ENCODE measurements around the gene ELMO1.

Gene ELMO1

DNA sequence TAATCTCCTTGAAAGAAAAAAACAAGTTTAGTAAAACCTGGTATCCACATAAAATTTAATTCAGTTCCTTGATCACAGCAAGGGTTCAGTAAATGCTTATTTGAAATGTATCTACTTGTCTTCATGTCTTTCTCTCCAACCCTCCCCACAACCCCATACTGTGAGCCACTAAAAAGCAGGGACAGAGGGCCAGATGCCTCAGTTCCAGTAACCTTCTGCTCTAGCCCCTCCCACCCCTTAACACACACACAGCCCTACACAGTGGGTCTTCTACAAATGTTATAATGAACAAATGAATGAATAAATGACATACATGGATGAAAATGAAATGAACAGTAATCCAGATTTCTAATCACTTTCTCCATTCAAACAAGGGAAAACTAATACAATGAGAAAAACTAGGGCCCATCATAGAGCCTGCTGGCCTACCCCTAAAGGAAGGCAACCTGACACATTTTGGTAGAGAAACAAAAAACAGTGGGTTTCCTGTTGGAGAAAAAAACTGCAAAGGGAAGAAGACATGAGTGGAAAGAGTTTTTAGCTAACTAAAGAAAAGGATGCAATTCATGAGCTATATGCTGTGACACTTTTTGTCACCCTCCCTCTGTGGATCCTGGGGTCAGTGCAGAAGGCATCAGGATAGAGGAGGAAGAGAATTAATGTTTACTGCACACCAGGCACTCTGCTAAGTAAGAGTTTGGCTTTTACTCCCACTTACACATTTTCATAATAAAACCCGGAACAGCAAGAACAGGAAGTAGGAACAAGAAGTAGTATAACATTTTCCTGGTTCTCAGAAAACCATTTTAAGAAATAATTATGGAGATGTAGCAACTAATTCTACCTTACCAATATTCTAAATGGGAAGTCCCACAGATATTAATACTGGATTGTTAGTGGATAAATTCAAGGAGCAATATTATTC is 38.1 kb downstream of the ELMO1 start:
- DNase-seq (ENCODE audit: low read depth in 2 of 2, low spot score in 1 of 2), result no peak

DNA sequence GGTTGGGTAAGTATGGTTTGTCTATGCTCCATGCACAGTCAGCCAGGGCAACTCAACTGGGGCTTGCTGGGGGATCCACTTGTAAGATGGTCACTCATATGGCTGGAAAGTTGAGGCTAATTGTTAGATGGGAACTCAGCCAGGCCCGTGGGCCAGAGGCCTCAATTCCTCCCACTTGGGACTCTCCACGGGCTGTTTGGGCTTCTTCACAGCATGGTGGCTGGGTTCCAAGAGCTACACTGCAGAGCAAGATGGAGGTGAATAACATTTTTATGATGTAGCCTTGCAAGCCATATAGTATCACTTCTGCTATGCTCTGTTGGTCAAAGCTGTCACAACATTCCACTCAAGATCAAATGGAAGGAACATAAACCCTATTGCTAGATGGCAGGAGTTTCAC is 39.2 kb downstream of the ELMO1 start:
- no peak for DNase-seq (ENCODE audit: low read depth in 2 of 2, low spot score in 1 of 2)

DNA sequence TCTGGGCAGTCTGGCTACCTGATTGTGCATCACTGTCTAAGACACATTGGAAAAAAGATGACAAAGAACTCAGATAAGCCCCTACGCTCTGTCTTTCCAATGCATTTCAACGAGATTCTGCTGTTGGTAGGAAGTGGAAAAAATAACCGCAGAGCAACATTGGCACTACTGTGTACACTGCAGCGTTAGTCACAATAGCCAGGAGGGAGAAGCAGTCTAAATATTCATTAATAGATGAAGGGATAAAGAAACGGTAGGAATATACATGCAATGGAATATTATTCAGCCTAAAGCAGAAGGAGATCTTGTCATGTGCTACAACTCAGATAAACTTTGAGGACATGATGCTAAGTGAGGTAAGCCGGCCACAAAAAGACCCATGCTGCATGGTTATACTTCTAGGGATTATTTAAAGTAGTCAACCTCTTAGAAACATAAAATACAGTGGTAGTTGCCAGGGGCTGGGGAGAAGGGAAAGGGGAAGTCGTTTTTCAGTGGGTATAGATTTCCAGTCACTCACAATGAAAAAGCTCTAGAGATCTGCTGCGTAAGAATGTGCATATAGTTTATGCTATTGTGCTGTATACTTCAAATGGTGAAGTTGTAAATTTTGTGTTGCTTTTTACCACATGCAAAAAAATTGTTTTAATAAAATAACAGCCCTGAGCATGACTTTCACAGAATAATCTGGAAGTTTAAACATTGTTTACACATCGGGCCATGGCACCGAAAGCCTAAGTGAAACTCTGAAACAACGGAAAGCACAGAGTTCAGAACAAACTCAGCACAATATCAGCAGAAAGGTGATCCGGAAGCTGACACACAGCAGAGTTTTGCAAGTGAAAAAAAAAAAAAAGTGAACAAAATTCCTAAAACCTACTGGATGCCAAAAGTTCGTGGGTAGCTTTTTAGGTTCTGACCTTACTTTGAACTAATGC is 40.1 kb downstream of the ELMO1 start:
- DNase-seq (ENCODE audit: low read depth in 2 of 2, low spot score in 1 of 2), result no peak

DNA sequence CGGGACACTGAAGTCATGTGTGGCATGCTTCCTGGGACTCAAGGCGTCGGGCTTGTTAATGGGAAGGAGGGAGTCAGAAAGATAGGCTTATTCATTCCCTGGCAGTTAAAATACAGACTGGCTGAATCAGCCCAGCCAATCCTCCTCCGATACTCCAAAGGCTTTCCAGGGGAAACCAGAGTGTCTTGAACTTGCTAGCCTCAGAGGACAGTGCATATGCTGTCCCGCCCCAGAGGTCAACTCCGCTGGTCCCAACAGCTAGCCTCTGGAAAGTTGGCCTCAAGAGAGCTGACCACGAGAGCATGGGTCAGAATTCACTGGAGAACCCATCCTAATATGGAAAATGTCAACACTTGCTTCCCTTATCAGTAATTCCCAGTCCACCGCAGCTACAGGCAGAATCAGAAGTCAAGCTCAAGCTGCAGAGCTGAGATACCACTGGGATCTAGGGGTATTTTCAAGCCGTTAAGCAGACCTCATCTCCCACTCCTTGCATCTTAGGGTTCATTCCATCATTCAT is 43.0 kb downstream of the ELMO1 start:
- no peak for DNase-seq (ENCODE audit: low read depth in 2 of 2, low spot score in 1 of 2)

DNA sequence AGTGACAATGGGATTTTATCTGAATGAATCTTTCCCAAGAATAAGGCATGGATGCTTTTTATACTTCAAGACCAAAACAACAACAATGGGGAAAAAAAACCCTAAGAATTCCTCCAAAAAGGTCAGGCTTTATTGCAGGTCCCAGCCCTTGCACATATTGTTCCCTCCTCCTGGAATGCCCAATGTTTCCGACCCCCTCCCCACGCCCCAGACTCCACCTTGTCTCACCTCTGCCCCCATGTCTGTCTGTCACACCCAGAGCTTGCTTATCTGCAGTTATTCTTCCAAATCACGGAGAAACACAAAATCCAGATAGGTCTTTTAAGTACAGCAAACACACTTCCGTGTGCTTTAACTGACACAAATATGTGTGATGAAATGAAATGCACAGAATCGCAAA is 43.5 kb downstream of the ELMO1 start:
- DNase-seq (ENCODE audit: low read depth in 2 of 2, low spot score in 1 of 2), result no peak

DNA sequence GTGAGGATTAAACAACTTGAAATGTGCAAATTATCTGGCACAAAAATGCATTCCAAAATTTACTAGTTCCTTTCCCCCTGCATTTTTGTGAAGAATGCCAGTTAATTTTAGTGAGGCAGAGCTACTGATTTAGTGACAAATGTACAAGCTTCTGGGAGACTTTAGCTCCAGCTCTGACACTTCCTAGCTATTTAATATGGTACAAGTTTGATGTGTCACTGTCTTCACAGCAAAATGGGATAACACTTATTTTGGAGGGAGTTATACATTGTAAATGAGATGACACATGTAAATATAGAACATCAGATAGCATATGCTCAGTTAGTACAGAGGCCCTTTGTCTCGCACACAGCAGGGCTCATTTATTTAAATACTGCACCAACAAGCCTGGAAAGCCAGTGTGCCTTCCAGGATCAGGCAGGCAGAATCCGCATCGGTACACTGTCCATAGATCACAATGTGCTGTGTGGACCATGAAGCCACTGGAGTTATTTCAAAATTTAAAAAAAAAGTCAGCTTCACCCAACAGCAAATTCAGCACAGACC is 48.7 kb downstream of the ELMO1 start:
- no peak for DNase-seq (ENCODE audit: low read depth in 2 of 2, low spot score in 1 of 2)

DNA sequence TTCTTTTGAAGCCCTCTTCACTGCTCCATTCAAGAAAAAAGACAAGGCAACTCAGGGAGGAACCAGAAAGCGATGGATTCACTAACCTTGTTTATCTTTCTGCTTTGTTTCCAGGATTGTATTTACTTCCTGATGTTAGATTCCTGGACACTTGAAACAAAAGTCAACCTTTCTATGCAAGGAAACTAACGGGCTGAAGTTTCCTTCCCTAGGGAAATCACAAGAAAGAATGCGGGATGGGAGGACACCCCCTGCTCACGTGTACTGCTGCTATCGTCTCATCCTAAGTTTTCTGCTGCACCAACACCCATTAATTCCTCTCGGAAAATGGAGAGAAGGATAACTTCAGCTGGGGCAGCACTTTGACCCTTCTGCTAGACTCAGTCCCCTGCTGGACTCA is 50.3 kb downstream of the ELMO1 start:
- no peak for DNase-seq (ENCODE audit: low read depth in 2 of 2, low spot score in 1 of 2)

DNA sequence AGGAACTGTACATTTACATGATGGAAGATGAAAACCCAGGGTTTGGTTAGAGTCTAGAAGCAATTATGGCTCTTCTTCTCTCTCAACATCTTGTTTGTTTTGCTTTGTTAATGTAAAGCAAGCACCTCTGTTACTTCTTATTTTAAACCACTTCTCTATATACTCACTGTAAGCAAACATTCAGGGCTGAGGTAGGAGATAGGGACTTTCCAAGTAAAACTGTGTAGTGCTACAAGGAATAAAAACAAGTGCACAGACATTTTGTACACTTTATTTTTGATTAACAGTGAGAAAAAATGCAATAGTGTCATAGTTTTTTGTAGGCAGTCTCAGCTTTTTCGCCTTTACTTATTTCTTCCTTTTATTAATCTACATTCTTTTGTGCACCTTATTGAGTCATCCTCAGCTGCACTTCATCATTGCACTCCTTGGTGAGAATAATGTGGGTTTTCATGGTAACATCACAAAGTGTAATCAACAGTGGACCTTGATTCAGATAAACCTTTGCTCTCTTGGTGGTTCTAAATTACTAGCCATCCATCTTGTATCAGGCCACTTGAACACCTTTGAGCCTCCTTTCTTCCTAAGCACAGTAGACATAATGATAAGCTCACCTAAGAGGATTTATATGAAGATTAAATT is 52.9 kb downstream of the ELMO1 start:
- DNase-seq (ENCODE audit: low read depth in 2 of 2, low spot score in 1 of 2), result no peak

DNA sequence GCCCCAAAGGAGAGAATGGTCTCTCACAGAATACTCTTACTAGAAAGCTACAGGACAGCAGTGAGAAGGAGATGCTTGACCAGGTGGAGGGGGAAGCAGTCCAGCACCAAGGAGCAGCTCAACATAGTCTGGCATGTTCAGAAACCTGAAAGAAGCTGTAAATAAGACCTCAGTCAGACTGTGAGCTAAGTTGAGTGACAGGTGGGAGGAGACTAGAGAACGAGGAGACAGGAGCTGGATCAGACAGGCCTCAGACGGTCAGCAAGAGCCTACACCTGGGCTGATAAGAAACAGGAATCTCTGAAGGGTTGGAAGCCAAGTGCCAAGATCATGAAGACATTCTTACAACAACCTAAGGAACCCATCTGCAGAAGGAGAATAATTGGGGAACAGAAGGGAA is 54.5 kb downstream of the ELMO1 start:
- DNase-seq (ENCODE audit: low read depth in 2 of 2, low spot score in 1 of 2), result no peak

DNA sequence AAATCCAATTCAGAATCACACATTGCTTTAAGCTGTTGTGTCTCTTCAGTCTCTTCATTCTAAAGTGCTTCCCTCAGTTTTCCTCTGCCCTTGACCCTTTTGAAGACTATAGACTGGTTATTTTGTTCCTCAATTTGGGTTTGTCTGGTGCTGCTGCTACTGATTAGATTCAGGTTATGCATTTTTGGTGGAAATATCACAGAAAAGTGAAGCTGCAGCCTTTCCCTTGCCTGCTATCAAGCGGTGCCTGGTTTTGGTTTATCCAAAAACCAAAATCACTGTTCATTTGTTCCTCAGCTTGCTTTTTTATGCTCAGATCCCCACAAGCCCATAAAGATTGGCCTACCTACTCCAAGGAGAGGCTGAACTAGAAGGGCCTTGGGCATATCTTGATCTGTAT is 55.2 kb downstream of the ELMO1 start:
- DNase-seq (ENCODE audit: low read depth in 2 of 2, low spot score in 1 of 2), result no peak

DNA sequence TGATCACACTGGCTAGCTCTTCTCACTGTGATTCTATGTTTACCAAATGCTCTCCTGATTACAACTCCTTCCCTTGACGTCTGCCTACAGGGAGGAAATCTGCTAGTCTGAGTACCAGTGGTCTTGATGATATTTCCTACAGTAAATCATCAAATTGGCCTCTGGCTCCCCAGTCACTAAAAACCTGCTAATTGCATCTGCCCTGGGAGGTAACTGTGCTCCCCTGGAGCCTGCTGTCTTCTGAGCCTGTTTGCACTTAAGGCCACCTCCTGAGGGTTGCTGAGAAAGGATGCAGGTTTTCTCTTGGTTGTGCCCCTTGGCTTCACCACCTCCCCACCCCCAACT is 56.0 kb downstream of the ELMO1 start:
- no peak for DNase-seq (ENCODE audit: low read depth in 2 of 2, low spot score in 1 of 2)

DNA sequence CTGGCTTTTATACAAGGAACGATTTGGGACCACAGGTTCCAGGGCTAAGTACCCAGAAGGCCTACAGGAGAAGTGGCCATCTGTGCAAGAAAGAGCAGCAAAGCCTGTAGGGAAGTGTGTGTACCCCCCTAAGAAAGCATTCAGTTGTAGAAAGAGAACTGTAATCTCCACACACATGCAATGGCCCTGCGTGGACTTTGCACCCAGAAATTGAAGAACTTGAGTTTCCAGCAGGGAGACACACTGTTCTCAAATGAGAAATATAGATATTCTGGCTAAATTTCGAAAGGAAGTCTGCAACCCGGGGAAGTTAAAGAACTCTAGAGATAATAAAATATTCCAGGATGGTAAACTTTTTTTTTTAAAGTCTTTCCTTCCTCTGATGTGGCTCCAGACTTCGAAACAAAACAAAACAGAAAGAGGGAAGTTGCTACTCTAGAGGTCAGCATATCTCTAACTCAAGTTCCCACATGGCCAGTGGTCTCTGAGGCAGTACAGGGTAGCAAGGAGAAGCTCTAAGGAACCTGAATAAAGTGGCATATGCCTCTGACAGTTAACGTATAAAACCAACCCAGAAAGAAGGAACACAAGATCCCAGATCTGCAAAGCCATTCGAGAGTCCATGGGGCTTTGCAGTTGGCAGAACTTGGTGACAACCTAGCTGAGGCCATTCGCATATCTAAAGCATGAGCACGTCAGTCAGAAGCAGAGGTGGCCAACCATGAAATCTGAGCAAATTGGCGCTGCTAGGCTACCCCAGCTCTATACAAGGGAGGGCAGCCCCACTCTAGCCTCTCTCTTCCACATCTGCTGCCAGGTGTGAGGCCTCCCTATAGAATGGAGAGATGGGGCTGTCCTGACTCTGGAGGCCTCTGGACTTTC is 56.6 kb downstream of the ELMO1 start:
- DNase-seq (ENCODE audit: low read depth in 2 of 2, low spot score in 1 of 2), result no peak

DNA sequence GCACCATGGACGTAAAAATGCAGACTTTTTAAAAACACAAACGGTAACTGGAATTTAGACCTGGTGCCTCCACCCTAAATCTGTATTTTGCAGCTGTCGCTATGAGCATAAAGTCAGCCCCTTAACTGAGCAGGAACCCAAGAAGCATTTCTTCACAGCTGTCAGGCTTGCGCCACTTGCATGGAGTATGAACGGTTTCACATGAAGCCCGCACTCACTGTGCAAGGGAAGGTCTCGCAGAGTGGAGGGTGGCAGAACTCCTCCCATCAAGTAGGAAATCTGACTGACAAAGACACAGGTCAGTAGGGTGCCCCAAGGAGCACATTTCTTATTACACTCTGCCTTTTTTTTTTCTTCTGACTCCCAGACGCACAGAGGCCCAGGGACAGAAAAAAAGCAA is 58.5 kb downstream of the ELMO1 start:
- no peak for DNase-seq (ENCODE audit: low read depth in 2 of 2, low spot score in 1 of 2)

DNA sequence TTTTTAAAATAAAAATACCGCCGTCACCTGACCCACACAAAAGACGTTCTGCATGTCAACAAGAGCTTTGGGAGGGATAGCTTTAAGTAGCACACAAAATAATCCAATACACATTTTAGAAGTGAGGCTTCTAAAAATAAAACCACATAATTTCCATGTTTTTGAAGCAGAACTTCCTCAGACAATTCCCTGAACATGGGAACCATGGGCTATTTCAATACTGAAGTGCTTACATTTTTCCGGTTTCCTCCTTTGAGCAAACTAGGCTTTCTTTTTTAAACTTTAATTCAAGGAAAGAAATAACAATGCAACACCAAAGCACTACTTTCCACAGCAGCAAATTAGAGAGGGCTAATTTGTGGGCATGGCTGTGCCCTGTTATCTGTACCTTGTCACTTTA is 59.9 kb downstream of the ELMO1 start:
- DNase-seq (ENCODE audit: low read depth in 2 of 2, low spot score in 1 of 2), result no peak

DNA sequence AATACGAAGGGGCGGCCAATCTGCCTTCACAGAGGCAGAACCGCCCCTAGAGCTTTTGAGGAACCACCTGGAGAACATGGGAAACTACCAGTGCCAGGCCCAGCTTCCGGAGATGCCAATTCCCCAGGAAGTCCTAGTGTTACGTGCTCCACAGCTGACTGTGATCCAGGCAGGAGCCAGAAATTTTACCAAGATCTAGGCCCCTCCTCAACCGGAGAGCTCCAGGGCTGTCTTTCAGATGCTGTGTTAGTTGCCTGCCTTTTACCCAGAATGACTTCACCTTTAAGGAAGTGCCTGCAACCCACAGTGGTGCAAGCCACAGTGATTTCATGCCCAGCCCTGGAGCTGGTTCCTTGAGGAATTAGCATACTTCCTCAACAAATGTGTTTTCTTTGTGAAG is 62.9 kb downstream of the ELMO1 start:
- DNase-seq (ENCODE audit: low read depth in 2 of 2, low spot score in 1 of 2), result no peak

DNA sequence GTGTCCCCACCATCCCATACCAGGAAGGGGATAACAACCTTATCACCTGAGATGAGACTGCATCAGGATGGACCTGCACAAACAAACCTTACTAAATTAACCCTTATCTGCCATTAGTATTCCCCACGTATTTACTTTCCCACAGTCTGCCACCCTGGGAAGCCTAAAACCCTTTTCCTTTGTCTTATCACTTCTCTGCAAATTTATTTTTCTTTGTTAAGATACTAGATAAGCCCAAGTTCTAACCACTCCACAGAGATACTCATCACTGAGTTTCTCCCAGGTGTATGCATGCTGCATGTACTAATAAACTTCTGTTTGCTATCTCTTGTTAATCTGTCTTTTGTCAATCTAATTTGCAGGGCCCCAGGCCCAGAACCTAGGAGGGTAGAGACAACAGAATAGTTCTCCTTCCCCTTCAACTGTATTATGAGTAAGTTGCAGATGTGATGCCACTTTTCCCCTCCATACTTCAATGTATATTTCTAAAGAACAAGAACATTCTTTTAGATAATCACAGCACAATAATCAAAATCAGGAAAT is 66.0 kb downstream of the ELMO1 start:
- DNase-seq (ENCODE audit: low read depth in 2 of 2, low spot score in 1 of 2), result no peak

DNA sequence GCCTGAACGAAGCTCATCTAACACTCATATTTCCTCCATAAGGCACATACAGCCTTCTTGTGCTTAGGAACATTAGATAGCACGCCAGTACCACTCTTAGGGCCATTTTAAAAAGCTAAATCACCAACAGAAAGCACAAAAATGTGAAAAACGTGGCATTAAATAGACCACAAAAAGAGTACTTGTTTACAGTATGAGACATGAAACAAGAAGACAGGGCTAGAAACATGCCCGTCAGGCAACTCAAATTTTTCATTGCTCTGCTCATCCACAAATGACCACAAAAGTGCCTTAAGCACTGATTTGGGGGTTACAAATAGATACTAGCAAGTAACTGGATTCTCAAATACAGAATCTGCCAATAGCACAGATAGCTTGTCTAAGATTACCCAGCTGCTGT is 67.8 kb downstream of the ELMO1 start:
- DNase-seq (ENCODE audit: low read depth in 2 of 2, low spot score in 1 of 2), result no peak

DNA sequence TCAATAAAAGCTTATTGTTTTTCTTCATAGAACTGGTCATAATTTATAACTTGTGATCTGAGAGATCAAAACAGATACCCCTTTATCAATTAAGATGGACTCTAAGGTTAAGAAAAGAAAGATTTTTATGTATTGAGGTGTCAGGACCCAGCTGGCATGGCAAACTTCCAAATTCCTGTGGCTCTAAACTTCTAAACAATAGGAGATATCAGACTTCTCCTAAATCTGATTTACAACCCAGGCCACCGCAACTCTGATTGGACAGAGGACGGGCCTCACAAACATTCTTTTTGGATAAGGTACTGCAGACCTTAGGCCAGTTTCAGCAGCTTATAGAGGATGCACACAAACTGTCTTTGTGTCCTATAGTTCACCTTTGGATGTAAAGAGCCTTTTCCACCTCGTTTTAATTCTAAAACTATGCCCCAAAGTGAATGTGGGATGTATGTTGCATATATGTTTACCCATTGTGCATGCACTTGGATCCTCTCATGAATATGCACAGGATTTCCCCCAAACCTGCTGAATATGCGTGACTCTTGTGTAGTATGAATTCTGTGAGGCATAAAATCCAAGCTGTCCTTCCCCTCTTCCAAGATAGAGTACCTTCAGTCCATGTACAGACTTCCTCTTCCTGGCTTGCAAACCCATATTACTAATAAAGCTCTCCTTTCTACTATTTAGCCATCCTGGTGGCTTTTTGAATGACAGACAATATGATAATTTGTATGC is 69.0 kb downstream of the ELMO1 start:
- DNase-seq (ENCODE audit: low read depth in 2 of 2, low spot score in 1 of 2), result no peak

DNA sequence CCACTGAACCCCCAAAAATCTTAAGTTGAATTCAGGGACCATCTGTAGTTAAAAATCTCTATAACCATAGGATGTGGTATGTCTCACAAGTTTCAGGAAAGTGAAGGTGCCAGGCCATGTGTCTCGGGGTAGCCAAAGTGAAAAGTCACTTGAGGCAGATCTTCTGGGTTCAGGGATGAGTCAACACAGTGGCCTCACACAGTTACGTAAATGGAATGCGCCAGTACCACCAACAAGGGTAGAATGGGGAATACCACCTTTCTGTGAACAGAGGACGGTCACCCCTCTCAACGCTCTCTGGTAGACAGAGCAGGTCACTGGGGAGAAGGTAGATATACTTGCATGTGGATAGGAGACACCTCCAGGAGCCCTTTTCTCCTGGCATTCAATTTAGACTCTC is 71.4 kb downstream of the ELMO1 start:
- DNase-seq (ENCODE audit: low read depth in 2 of 2, low spot score in 1 of 2), result no peak
